Measurements from ENCODE around the gene DZANK1.

DNA sequence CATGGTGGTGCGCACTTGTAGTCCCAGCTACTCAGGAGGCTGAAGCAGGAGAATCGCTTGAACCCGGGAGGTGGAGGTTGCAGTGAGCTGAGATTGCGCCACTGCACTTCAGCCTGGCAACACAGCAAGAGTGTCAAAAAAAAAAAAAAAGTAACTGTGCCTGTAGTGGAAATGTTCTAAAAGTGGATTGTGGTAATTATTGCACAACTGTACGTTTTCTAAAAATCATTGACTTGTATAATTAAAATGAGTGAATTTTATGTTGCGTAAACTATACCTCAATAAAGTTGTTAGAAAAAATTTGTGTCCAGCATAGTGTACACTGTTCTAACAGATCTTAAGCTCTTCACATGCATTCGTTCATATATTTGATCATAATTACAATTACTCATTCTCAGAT is 46.4 kb upstream of the DZANK1 start:
- no peak for TF ChIP-seq EZH2phosphoT487 (conservative IDR thresholded peaks at IDR 0.05; ENCODE audit: low read length)
- TF ChIP-seq, protein P1, sequence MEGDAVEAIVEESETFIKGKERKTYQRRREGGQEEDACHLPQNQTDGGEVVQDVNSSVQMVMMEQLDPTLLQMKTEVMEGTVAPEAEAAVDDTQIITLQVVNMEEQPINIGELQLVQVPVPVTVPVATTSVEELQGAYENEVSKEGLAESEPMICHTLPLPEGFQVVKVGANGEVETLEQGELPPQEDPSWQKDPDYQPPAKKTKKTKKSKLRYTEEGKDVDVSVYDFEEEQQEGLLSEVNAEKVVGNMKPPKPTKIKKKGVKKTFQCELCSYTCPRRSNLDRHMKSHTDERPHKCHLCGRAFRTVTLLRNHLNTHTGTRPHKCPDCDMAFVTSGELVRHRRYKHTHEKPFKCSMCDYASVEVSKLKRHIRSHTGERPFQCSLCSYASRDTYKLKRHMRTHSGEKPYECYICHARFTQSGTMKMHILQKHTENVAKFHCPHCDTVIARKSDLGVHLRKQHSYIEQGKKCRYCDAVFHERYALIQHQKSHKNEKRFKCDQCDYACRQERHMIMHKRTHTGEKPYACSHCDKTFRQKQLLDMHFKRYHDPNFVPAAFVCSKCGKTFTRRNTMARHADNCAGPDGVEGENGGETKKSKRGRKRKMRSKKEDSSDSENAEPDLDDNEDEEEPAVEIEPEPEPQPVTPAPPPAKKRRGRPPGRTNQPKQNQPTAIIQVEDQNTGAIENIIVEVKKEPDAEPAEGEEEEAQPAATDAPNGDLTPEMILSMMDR (IDR thresholded peaks at IDR 0.05; ENCODE audit: insufficient read depth, low read length, poor library complexity, severe bottlenecking) = no peak
